Measurements from ENCODE around the gene THSD7B. TPM values are rescaled to one million over a fixed set of nuclear protein-coding genes. Genes with fewer than 3 reads are reported as not detected.
"Not testable (repeated sequence)": the region's sequence is repeated elsewhere in the genome, so short reads cannot be mapped to it uniquely, and the experiment has no call there.

The THSD7B gene
- total and polyA plus RNA-seq, 2 experiments from 2014 or later = 0.86 to 3.8 TPM

GRCh38 chr2:137076111-137076765 lies 310.9 kb downstream of the THSD7B start:
- H3K9me3 Mint-ChIP-seq = peaks cover 49% of the 10 kb centered on the region
- not testable (repeated sequence) for ATAC-seq; H3K79me2 ChIP-seq (replicated peaks; ENCODE audit: insufficient read depth); H3K4me1 ChIP-seq (ENCODE audit: insufficient read depth); H2AFZ ChIP-seq; H3K27ac Mint-ChIP-seq; H3K4me2 ChIP-seq; H3K4me3 ChIP-seq; H3K27me3 Mint-ChIP-seq (ENCODE audit: insufficient read depth, low read depth, poor library complexity); H3K4me3 Mint-ChIP-seq; H3K36me3 ChIP-seq (ENCODE audit: insufficient read depth); H3F3A ChIP-seq (replicated peaks; ENCODE audit: low read depth); H3K4me1 Mint-ChIP-seq; H3K27ac ChIP-seq (ENCODE audit: low read depth); H4K20me1 ChIP-seq (replicated peaks; ENCODE audit: insufficient read depth); H3K27me3 ChIP-seq (ENCODE audit: insufficient read depth); DNase-seq (ENCODE audit: low spot score); H3K9me2 ChIP-seq (ENCODE audit: insufficient read depth)
- H3K36me3 Mint-ChIP-seq (ENCODE audit: low read depth) = peaks cover 25% of the 10 kb centered on the region; the same call in 2 of the 3 replicates

GRCh38 chr2:137091704-137092103 lies 326.4 kb downstream of the THSD7B start:
- no peaks in the 10 kb centered on the region for H3F3A ChIP-seq (replicated peaks; ENCODE audit: low read depth)
- H3K27me3 Mint-ChIP-seq (ENCODE audit: insufficient read depth, low read depth, poor library complexity) = peaks cover 2% of the 10 kb centered on the region
- ATAC-seq (no peak), DNase-seq (ENCODE audit: low spot score) (no peak)
- no peaks in the 10 kb centered on the region for H3K36me3 ChIP-seq (ENCODE audit: insufficient read depth)
- H3K27ac ChIP-seq (ENCODE audit: low read depth) = no peak overlapping the region
- H3K27ac Mint-ChIP-seq = no peak overlapping the region
- no peak overlapping the region for H3K4me3 ChIP-seq
- H2AFZ ChIP-seq = no peak overlapping the region
- H3K4me3 Mint-ChIP-seq = no peak overlapping the region
- no peaks in the 10 kb centered on the region for H3K9me3 Mint-ChIP-seq
- no peaks in the 10 kb centered on the region for H3K36me3 Mint-ChIP-seq (ENCODE audit: low read depth)
- no peaks in the 10 kb centered on the region for H3K27me3 ChIP-seq (ENCODE audit: insufficient read depth)
- H3K4me1 Mint-ChIP-seq = peaks cover 14% of the 10 kb centered on the region; the same call in 2 of the 3 replicates
- no peaks in the 10 kb centered on the region for H3K9me2 ChIP-seq (ENCODE audit: insufficient read depth)
- H4K20me1 ChIP-seq (replicated peaks; ENCODE audit: insufficient read depth) = no peaks in the 10 kb centered on the region
- H3K4me1 ChIP-seq (ENCODE audit: insufficient read depth) = peaks cover 9% of the 10 kb centered on the region; the same call in 1 of the 2 replicates
- no peaks in the 10 kb centered on the region for H3K79me2 ChIP-seq (replicated peaks; ENCODE audit: insufficient read depth)
- TF ChIP-seq CTCF (conservative IDR thresholded peaks at IDR 0.05; ENCODE audit: low read depth in 2 of 2) (no peak), REST (IDR thresholded peaks at IDR 0.05; ENCODE audit: unreplicated experiment) (no peak), ETS1 (IDR thresholded peaks at IDR 0.05) (no peak), EZH2phosphoT487 (IDR thresholded peaks at IDR 0.05; ENCODE audit: unreplicated experiment) (no peak), POLR2AphosphoS5 (IDR thresholded peaks at IDR 0.05; ENCODE audit: low read depth) (no peak), STAT1 (IDR thresholded peaks at IDR 0.05; ENCODE audit: unreplicated experiment) (no peak), ZNF331 (CRISPR knock-in tag; IDR thresholded peaks at IDR 0.05; ENCODE audit: low read depth) (no peak)
- H3K4me2 ChIP-seq = no peak overlapping the region
